Measurements from ENCODE around the gene GALNT9. TPM values are rescaled to one million over a fixed set of nuclear protein-coding genes. Genes with fewer than 3 reads are reported as not detected.

The GALNT9 gene
- total RNA-seq, 1 donor from 2014 or later, result not detected

DNA sequence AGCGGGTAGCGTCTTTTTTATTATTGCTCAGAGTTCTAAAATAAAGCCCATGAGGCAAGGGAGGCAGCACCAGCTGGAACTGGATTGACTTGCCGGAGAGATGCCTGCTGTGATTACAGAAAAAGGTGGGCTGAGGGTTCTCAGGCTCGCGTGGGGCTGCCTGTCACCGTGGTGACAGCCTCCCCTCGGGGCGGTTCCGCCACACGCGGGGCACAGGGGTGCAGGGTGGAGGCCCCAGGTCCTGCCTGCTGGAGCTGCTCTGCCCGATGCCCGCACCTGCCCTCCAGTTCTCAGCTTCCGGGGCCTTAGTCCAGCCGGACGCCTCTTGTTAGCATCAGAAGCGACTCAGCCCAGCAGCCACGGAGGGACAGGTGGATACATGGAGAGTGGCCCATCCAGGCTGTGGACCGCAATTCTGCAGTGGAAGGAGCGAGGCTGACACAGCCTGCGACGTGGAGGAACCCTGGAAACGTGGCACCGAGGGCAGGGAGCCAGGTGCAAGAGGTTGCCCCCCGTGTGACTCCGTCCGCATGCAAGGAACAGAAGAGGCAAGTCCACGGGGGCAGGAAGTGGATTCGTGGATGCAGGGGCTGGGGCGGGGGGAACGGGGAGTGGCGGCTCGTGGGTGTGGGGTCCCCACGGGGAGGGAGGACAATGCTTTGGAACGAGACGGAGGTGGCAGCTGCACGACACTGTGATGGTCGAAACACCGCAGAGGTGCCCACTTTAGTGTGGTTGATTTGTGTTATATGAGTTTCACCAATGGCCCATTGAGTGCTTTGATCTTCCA, 79.5 kb downstream of the GALNT9 start:
- no peak for FAIRE-seq
- H3K27me3 ChIP-seq (ENCODE audit: control insufficient read depth, insufficient read depth, low read length), result no peaks in the 10 kb centered on the region

DNA sequence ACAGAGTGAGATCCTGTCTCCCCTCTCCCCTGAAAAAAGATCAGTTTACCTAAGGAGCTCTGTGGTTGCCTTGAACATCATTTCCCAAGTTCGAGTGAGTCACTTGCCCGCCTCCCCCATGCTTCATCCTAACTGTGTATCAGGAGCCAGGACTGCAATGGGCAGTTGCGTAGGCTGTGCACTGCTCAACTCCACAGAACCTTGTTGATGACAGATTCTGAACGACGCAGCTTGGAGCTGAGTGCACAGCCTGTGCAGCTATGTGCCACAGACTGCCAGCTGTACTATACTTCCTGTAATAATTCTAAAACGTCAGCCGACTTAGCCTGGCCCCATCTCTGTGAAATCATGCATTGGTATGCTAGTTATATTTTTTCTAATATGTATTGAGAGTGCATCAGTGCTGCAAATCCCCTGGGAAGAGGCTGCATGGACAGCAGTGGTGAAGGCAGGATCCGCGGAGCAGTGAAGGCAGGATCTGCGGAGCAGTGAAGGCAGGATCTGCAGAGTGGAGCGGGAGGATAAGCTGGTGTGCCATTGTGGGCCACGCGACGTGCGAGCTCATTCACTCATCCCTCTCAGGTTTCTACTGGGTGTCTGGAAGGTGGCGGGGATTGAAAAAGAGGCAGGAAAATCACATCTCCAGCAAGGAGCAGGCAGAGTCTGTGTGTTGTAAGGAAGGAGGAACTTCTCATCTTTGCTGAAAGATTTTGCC, 80.8 kb downstream of the GALNT9 start:
- no peak for DNase-seq (ENCODE audit: low read depth)
- TF ChIP-seq, protein P1, sequence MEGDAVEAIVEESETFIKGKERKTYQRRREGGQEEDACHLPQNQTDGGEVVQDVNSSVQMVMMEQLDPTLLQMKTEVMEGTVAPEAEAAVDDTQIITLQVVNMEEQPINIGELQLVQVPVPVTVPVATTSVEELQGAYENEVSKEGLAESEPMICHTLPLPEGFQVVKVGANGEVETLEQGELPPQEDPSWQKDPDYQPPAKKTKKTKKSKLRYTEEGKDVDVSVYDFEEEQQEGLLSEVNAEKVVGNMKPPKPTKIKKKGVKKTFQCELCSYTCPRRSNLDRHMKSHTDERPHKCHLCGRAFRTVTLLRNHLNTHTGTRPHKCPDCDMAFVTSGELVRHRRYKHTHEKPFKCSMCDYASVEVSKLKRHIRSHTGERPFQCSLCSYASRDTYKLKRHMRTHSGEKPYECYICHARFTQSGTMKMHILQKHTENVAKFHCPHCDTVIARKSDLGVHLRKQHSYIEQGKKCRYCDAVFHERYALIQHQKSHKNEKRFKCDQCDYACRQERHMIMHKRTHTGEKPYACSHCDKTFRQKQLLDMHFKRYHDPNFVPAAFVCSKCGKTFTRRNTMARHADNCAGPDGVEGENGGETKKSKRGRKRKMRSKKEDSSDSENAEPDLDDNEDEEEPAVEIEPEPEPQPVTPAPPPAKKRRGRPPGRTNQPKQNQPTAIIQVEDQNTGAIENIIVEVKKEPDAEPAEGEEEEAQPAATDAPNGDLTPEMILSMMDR (IDR thresholded peaks at IDR 0.05; ENCODE audit: insufficient read depth, low read length, severe bottlenecking), result no peak
- FAIRE-seq, result no peak
- no peaks in the 10 kb centered on the region for H3K27me3 ChIP-seq (ENCODE audit: control insufficient read depth, insufficient read depth, low read length)
- no peak overlapping the region for H3K4me3 ChIP-seq (ENCODE audit: low read depth, low read length)
- H3K36me3 ChIP-seq (ENCODE audit: control insufficient read depth, insufficient read depth, low read length), result no peaks in the 10 kb centered on the region

More for the DNA sequence above, 79.5 kb downstream of the GALNT9 start:
- H3K4me3 ChIP-seq (ENCODE audit: low read depth, low read length), result no peak overlapping the region
- TF ChIP-seq, protein P1 (IDR thresholded peaks at IDR 0.05; ENCODE audit: insufficient read depth, low read length, severe bottlenecking), result no peak
- H3K36me3 ChIP-seq (ENCODE audit: control insufficient read depth, insufficient read depth, low read length), result no peaks in the 10 kb centered on the region
- DNase-seq (ENCODE audit: low read depth), result no peak

DNA sequence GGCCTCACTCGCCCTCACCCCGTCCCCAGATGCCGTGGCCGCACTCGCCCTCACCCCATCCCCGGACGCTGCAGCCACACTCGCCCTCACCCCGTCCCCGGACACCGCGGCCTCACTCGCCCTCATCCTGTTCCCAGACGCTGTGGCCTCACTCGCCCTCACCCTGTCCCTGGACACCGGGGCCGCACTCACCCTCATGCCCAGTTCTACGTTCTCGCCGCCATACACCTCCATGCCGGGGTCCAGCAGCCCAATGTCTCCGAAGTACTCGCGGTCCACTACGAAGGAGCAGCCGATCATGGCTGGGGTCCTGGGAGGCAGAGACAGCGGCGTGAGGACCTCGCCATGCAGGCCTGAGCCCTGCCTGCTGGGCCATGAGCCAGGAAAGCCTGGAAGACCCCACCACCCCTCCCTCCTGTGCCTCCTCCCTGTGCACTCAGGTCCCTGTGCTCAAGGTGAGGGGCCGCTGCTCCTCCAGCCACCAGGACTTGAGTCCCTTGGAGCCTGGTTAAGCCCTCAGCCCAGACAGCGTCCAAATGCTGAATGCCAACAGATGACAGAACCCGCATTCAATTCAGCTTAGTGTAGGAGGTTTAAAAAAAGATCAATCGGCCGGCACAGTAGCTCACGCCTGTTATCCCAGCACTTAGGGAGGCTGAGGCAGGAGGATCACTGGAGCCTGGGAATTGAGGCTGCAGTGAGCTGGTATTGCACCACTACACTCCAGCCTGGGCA, 81.5 kb downstream of the GALNT9 start:
- DNase-seq (ENCODE audit: low read depth), result no peak
- Histone ChIP-seq H3K36me3 (ENCODE audit: control insufficient read depth, insufficient read depth, low read length) (no peaks in the 10 kb centered on the region), H3K27me3 (ENCODE audit: control insufficient read depth, insufficient read depth, low read length) (no peaks in the 10 kb centered on the region), H3K4me3 (ENCODE audit: low read depth, low read length) (no peak overlapping the region)
- no peak for FAIRE-seq
- TF ChIP-seq, protein P1 (IDR thresholded peaks at IDR 0.05; ENCODE audit: insufficient read depth, low read length, severe bottlenecking), result no peak

DNA sequence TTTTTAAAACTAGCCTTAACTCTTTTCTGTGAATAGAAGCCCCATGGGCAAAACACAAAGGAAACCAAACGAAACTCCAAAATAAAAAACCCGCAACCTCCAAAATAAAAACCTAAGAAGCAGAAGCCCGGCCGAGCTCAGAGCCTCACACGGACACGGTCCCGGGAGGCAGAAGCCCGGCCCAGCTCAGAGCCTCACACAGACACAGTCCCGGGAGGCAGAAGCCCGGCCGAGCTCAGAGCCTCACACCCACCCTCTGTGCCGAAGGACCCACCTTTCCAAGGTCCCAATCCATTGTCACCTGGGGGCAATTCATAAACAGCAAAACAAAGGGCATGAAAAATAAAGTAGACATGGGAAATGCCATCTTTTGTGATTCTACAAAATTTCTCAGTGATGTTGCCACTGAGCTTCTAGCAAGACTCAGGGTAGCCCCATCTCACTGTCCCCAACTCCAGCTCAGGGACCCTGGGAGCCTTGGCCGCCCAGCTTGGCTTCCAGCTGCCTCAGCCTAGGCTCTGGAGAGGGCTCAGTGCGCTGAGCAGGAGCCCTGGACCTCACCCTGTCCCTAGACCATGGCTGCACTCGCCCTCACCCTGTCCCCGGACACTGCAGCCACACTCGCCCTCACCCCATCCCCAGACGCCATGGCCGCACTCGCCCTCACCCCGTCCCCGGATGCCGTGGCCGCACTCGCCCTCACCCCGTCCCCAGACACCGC, 82.2 kb downstream of the GALNT9 start:
- FAIRE-seq (no peak), DNase-seq (ENCODE audit: low read depth) (no peak)

DNA sequence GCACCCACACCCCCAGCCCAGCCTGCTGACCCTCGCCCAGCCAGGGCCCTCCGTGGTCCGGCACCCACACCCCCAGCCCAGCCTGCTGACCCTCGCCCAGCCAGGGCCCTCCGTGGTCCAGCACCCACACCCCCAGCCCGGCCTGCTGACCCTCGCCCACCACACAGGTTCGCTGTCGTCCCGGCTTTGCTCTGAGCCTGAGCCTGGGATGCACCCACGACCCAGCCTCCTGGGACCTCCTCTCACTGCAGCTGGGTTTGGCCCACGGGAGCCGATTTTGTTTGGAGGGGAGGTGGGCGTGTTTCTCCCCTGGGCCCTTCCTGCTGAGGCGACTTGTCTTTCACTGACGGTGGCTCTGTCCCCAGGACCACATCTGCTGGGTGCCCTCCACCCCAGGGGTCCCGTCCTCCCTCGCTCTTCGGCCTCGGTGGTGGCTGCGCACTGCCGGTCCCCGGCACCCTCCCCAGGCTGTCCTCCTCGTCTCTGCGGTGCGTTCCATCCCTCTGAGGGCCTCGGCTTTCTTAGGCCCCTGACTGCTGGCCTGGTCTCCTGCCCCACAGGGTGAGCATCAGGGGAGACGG, 83.8 kb downstream of the GALNT9 start:
- FAIRE-seq (no peak), DNase-seq (ENCODE audit: low read depth) (no peak)
- Histone ChIP-seq H3K4me3 (ENCODE audit: low read depth, low read length) (no peak overlapping the region), H3K36me3 (ENCODE audit: control insufficient read depth, insufficient read depth, low read length) (no peaks in the 10 kb centered on the region), H3K27me3 (ENCODE audit: control insufficient read depth, insufficient read depth, low read length) (no peaks in the 10 kb centered on the region)
- TF ChIP-seq, protein P1 (IDR thresholded peaks at IDR 0.05; ENCODE audit: insufficient read depth, low read length, severe bottlenecking), result no peak

More for the DNA sequence above, 82.2 kb downstream of the GALNT9 start:
- no peaks in the 10 kb centered on the region for H3K36me3 ChIP-seq (ENCODE audit: control insufficient read depth, insufficient read depth, low read length)
- H3K4me3 ChIP-seq (ENCODE audit: low read depth, low read length), result no peak overlapping the region
- no peaks in the 10 kb centered on the region for H3K27me3 ChIP-seq (ENCODE audit: control insufficient read depth, insufficient read depth, low read length)
- TF ChIP-seq, protein P1 (IDR thresholded peaks at IDR 0.05; ENCODE audit: insufficient read depth, low read length, severe bottlenecking), result no peak
